ENCODE results near the gene FBXL7.

- TF ChIP-seq POLR2A (IDR thresholded peaks at IDR 0.05): no peak
- TF ChIP-seq, protein P1, sequence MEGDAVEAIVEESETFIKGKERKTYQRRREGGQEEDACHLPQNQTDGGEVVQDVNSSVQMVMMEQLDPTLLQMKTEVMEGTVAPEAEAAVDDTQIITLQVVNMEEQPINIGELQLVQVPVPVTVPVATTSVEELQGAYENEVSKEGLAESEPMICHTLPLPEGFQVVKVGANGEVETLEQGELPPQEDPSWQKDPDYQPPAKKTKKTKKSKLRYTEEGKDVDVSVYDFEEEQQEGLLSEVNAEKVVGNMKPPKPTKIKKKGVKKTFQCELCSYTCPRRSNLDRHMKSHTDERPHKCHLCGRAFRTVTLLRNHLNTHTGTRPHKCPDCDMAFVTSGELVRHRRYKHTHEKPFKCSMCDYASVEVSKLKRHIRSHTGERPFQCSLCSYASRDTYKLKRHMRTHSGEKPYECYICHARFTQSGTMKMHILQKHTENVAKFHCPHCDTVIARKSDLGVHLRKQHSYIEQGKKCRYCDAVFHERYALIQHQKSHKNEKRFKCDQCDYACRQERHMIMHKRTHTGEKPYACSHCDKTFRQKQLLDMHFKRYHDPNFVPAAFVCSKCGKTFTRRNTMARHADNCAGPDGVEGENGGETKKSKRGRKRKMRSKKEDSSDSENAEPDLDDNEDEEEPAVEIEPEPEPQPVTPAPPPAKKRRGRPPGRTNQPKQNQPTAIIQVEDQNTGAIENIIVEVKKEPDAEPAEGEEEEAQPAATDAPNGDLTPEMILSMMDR (IDR thresholded peaks at IDR 0.05): no peak
Observed at GRCh38 chr5:15558681-15559080, 58.7 kb downstream of the FBXL7 start.
